Duodenal mucosa (tissue), 2 donors: ENCODE measurements around the gene GAREM2.
A peak's percentile ranks its signal among the peaks of the same experiment; 100 is the strongest.

ENCODE experiments used
- H3K27ac ChIP-seq: one replicate; pipeline ENCODE4 v1.7.0; 2013; ENCODE audit warnings: low read depth, low read length
- H3K27me3 ChIP-seq, 2 donors: one replicate each; pipeline ENCODE4 v1.7.0; 2013; ENCODE audit warnings: low read length in 2 of 2, control low read depth in 1 of 2; ENCODE audit not compliant: insufficient read depth in 2 of 2, control insufficient read depth in 1 of 2
- H3K36me3 ChIP-seq, 2 donors: one replicate each; pipeline ENCODE4 v1.7.0; 2013; ENCODE audit warnings: low read length in 2 of 2, control low read depth in 1 of 2; ENCODE audit not compliant: insufficient read depth in 2 of 2, control insufficient read depth in 1 of 2
- H3K4me1 ChIP-seq, 2 donors: one replicate each; pipeline ENCODE4 v1.7.0; 2013; ENCODE audit warnings: low read length in 2 of 2, control low read depth in 1 of 2; ENCODE audit not compliant: insufficient read depth in 2 of 2, control insufficient read depth in 1 of 2
- H3K4me3 ChIP-seq, 2 donors: one replicate each; pipeline ENCODE4 v1.7.0; 2013; ENCODE audit warnings: low read length in 2 of 2, low read depth in 1 of 2
- H3K9ac ChIP-seq, 2 donors: one replicate each; pipeline ENCODE4 v1.7.0; 2013; ENCODE audit warnings: low read length in 2 of 2, low read depth in 1 of 2
- H3K9me3 ChIP-seq, 2 donors: one replicate each; pipeline ENCODE4 v1.7.0; 2013; ENCODE audit warnings: low read length in 2 of 2, control low read depth in 1 of 2; ENCODE audit not compliant: control insufficient read depth in 1 of 2

GAREM2 gene

DNA sequence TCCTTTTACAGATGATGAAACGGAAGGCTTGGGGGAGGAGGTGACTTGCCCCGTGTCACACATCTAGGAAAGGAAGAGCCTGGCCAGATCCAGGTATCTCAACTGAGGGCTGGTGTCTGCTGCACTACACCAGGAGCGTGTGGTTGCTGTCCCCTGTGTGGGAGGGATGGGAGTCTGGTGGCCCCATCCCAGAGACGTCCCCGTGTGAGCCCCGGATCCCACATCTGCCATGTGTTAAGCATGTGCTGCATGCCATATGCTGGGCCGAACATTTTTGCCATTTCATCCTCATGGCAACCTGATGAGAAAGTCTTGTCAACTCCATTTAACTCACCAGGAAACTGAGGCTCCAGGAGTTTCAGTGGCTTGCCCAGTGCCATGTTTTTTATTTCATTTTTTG, 4.2 kb downstream of the GAREM2 start:
- H3K9ac ChIP-seq = no peak overlapping the region
- no peak overlapping the region for H3K27ac ChIP-seq
- no peaks in the 10 kb centered on the region for H3K9me3 ChIP-seq
- H3K4me1 ChIP-seq = peaks cover 3 to 5% of the 10 kb centered on the region in 2 donors
- H3K4me3 ChIP-seq = no peak overlapping the region
- no peaks in the 10 kb centered on the region for H3K36me3 ChIP-seq
- H3K27me3 ChIP-seq = peaks cover 24 to 25% of the 10 kb centered on the region in 2 donors

DNA sequence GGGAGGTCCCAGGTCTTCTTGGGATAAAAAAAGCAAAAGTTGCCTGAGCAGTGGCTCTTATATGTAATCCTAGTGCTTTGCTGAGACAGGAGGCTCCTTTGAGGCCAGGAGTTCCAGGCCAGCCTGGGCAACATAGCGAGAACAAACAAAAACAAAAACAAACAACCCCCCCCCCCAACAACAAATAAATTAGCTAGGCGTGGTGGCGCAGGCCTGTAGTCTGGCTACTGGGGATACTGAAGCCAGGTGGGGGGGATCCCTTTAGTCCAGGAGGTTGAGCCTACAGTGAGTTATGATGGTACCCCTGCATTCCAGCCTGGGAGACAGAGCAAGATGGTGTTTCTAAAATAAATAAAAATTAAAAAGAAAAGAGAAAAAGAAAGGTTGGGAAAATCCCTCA, 5.4 kb downstream of the GAREM2 start:
- H3K4me3 ChIP-seq = no peak overlapping the region
- H3K27ac ChIP-seq = no peak overlapping the region
- H3K9me3 ChIP-seq = no peaks in the 10 kb centered on the region
- peaks cover 0 to 5% of the 10 kb centered on the region in 2 donors for H3K4me1 ChIP-seq
- H3K36me3 ChIP-seq = no peaks in the 10 kb centered on the region
- peaks cover 20 to 22% of the 10 kb centered on the region in 2 donors for H3K27me3 ChIP-seq
- H3K9ac ChIP-seq = no peak overlapping the region

DNA sequence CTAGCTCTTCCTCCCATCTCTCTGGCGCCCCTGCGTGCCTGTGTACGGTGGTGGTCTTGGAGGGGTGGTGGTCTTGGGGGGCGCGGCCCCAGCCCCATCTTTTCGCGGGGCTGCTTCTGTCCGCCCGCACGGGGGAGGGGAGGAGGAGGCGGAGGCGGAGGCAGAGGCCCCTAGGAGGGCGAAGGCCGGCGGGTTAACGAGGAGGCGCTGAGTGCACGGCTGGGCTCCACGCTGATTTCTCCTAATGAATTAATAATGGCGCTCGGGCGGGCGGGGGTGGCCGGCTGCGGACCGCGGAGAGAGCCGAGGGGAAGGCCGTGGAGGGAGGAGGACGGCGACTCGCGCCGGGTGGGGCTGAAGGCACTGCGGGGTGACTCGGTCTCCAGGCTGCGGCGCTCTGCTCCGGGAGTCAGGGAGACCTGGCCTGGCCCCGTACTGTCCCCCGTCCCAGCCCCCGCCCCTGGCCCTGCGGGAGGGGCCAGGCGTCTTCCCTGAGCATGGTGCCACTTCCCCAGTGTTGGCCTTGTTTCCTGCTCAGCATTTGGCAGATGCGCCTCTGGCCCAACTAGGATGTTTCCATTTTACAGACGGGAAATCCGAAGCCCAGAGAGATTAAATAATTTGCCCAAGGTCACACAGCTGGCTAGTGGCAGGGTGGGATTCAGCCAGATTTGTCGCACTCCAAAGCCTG, 6.0 kb downstream of the GAREM2 start:
- Histone ChIP-seq H3K27me3 (peaks cover 19 to 22% of the 10 kb centered on the region in 2 donors), H3K9ac (no peak overlapping the region), H3K4me3 (peak overlapping the region; percentile 59 to 67)

GRCh38 chr2:26179446-26179913, 6.6 kb downstream of the GAREM2 start:
- Histone ChIP-seq H3K9ac (no peak overlapping the region), H3K27ac (no peak overlapping the region), H3K4me1 (peaks cover 2 to 5% of the 10 kb centered on the region in 2 donors), H3K4me3 (peak overlapping the region; percentile 59 to 67), H3K27me3 (peaks cover 14 to 16% of the 10 kb centered on the region in 2 donors), H3K36me3 (no peaks in the 10 kb centered on the region), H3K9me3 (no peaks in the 10 kb centered on the region)

More for the DNA sequence above, 6.0 kb downstream of the GAREM2 start:
- H3K27ac ChIP-seq = no peak overlapping the region
- H3K4me1 ChIP-seq = peaks cover 0 to 5% of the 10 kb centered on the region in 2 donors
- H3K36me3 ChIP-seq = no peaks in the 10 kb centered on the region
- H3K9me3 ChIP-seq = no peaks in the 10 kb centered on the region

DNA sequence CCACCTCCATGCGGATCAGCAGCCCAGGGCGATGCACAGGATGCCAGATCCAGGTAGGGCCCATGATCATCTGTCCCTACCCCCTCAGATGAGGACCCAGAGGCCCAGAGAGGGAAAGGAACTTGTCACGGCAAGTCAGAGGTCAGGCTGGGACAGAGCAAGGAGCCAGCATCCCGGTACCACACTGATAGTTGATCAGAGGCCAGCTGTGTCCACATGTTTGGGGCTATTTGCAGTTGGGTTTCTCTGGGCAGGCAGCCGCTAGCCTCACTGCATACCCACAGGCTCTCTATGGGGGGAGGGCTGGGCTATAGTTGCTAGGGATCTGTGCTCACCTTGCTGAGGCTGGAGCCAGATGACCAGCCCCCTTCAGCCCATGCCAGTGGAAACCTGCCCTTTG, 9.6 kb downstream of the GAREM2 start:
- H3K4me3 ChIP-seq = no peak overlapping the region
- H3K9ac ChIP-seq = no peak overlapping the region
- H3K27me3 ChIP-seq = peaks cover 4 to 10% of the 10 kb centered on the region in 2 donors
- H3K36me3 ChIP-seq = no peaks in the 10 kb centered on the region
- no peaks in the 10 kb centered on the region for H3K9me3 ChIP-seq
- H3K27ac ChIP-seq = no peak overlapping the region
- H3K4me1 ChIP-seq = peaks cover 5 to 10% of the 10 kb centered on the region in 2 donors

DNA sequence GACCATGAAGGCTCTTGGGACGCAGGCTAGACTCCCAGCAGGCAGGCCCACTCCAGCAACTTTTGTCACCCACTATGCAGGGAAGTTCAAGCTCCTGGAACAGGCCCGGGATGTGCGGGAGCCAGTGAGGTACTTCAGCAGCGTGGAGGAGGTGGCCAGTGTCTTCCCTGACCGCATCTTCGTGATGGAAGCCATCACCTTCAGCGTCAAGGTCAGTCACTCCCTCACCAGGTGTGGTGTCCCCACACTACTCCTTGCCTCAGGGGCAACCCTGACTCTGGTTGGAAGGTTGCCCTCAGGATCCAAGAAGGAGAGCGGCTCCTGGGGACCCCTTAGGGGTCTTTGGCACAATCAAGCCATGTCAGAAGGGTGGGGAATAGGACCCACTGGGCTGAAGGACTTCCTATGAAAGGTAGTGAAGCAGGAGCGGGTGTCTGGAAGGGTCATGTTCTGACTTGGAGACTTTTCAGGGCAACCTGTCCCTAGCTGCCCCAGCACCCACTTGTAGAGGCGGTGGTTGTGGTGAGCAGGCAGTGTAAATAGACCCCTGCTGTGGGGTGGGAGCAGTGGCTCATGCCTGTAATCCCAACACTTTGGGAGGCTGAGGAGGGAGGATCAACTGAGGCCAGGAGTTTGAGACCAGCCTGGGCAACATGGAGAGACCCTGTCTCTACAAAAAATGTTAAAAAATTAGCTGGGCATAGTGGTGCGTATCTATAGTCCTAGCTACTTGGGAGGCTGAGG, 10.2 kb downstream of the GAREM2 start:
- Histone ChIP-seq H3K9ac (no peak overlapping the region), H3K4me1 (peaks cover 5 to 10% of the 10 kb centered on the region in 2 donors), H3K27ac (no peak overlapping the region), H3K9me3 (no peaks in the 10 kb centered on the region), H3K27me3 (peaks cover 4 to 10% of the 10 kb centered on the region in 2 donors), H3K4me3 (no peak overlapping the region), H3K36me3 (no peaks in the 10 kb centered on the region)

DNA sequence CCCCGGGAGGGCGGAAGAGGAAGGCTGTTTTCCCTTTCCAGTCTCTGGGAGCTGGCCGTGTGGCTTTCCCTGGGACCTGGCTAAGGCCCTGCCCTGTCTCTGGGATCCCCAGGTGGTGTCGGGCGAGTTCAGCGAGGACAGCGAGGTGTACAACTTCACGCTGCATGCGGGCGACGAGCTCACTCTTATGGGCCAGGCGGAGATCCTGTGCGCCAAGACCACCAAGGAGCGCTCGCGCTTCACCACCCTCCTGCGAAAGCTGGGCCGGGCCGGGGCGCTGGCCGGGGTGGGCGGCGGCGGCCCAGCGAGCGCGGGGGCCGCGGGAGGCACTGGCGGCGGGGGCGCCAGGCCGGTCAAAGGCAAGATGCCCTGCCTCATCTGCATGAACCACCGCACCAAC, 11.2 kb downstream of the GAREM2 start:
- no peaks in the 10 kb centered on the region for H3K9me3 ChIP-seq
- no peaks in the 10 kb centered on the region for H3K36me3 ChIP-seq
- H3K4me3 ChIP-seq = peak overlapping the region; percentile 68 to 82
- H3K9ac ChIP-seq = peak overlapping the region; percentile 18 to 63
- peaks cover 3 to 10% of the 10 kb centered on the region in 2 donors for H3K4me1 ChIP-seq
- peaks cover 4 to 10% of the 10 kb centered on the region in 2 donors for H3K27me3 ChIP-seq
- no peak overlapping the region for H3K27ac ChIP-seq

- Histone ChIP-seq H3K27ac (no peak overlapping the region), H3K4me3 (peak overlapping the region; percentile 68 to 82), H3K27me3 (peaks cover 0 to 6% of the 10 kb centered on the region in 2 donors), H3K36me3 (peaks cover 0 to under 1% of the 10 kb centered on the region in 2 donors), H3K9ac (peak overlapping the region; percentile 18 to 63), H3K4me1 (peaks cover 0 to 10% of the 10 kb centered on the region in 2 donors), H3K9me3 (no peaks in the 10 kb centered on the region)
Measured at GRCh38 chr2:26184555-26185303, 11.8 kb downstream of the GAREM2 start.

DNA sequence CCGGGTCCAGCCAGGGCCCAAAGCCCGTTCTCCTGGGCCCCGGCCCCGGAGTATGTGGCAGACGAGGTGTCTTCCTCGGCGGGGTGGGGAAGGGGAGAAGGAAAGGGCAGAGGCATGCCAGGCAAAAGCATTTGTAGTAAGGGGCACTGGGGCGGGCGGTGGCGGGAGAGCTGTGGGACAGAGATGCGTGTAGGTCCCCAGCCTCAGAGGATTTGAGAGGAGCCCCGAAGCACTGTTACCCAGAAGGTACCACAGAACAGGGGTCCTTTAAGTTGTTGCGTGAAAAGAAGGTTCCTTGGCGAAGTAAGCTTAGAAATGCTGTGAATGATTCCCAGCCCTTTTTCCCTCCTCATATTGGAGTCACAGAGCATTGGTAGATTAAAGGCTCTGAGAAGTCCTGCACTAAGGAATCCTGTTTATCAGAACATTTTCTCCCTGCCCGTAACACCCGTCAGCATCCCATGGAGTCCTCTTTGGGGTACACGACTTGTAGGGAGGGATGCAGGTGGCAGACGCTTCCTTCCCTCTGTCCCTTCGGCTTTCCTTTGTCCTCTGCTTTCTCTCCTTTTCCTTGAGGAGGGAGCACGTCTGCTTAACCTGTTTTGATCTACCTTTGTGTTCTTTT, 12.5 kb downstream of the GAREM2 start:
- peak overlapping the region in 1 of 2 donors; percentile 47 for H3K9ac ChIP-seq
- H3K4me1 ChIP-seq = peaks cover 0 to 10% of the 10 kb centered on the region in 2 donors
- peaks cover 0 to 7% of the 10 kb centered on the region in 2 donors for H3K36me3 ChIP-seq
- peak overlapping the region; percentile 56 to 62 for H3K4me3 ChIP-seq
- H3K27me3 ChIP-seq = peaks cover 0 to 6% of the 10 kb centered on the region in 2 donors
- H3K9me3 ChIP-seq = no peaks in the 10 kb centered on the region
- H3K27ac ChIP-seq = no peak overlapping the region
